GM18502 (cell line): ENCODE results near the gene SLC5A10.

Experiments used
- ATAC-seq: cut with Tn5 transposase; IDR thresholded peaks from one replicate; pipeline ENCODE4 v1.9.1; 2021; ENCODE audit warnings: mild to moderate bottlenecking; ENCODE audit not compliant: unreplicated experiment, poor library complexity

The SLC5A10 gene

DNA sequence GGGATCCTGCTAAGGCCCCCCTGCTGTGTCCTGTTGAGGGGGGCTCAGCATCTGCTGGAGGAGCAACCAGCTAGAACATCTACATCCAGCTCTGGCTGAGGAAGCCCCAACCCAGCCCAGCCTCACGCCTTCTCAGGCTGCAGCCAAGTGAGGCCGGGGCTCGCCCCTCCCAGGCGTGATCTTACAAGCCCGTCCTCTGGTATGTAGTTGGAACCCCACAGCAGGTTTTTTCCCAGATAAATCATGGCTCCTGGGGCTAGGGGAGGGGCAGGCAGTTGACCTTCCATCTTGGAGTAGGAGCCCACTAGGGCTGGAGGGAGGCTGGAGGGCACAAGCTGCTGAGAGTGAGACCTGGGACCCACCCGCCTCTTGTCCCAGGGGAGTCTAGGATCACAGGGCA is 47.9 kb downstream of the SLC5A10 start:
- ATAC-seq: no peak

- ATAC-seq: no peak
These were observed 48.8 kb downstream of the SLC5A10 start for GRCh38 chr17:19000531-19001325.

DNA sequence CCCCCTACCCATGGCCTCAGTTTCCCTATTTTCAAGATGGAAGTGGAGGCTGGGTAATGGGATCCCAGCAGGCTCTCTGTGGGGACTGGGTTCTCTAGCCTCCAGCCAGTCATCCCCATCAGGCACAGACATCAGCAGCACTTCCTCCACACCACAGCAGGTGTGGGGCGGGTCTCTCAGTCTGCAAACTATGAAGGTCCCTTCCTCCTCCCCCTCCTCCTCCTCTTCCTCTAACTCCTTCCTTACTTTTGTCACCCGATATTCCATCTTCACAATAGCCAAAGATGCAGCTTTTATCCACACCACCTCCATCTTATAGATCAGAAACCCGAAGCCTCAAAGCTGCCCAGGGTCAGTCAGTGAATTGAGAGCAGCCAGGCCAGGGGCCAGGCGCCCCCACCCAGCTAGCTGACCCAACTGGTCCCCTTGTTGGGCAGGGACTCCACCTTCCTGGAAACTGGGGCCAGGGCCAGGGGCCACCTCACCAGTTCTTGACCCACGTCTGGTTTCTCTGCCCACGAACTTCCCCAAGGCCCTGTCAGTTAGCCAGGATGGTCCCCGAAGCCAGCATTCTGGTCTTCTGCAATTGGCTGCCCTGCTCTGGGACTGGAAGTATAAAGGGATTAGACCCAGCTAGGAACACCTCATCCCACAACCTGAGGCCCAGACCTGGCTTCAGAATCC is 50.1 kb downstream of the SLC5A10 start:
- ATAC-seq: no peak

- ATAC-seq: no peak
These were observed 51.0 kb downstream of the SLC5A10 start for GRCh38 chr17:19002805-19003542.

DNA sequence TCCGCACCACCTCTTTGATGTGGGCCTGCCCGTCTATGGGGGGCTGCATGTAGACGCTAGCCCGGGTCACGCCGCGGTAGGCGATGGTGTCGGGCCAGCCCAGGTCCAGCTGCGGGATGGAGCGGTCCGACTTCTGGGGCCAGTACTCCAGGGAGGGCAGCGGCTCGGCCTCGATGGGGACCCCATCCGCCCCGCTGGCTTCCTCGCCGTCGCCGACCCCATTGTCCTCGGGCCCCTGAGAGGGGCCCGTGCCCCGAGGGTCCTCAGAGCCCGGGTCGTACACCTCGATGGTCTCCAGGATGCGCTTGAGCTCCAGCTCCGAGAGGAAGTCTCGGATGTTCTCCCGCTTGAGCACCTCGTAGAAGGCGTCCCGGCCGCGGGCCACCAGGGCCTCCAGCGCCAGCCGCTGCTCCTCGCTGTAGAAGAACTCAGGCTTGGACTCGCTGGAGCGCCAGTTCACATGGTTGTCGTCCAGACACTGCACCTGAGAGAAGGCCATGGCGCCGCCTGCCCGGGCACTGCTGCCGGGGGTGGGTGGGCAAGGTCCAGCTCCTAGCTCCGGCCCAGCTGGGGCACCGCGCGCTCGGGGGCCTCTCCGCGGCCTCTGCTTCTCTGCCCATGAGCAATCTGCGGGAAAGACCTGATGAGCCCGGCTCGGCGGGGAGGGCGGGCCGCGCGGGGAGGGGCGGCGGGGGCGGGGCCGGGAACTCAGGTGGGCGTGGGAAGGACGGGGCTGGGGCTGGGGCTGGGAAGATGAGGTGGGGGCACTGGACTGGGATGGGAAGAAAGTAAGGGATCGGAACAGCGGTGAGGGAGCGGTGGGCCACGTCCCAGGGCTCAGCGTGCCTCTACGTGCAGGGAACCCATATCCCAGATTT is 51.8 kb downstream of the SLC5A10 start:
- ATAC-seq: peak; percentile 21

GRCh38 chr17:19004421-19005136 is 52.6 kb downstream of the SLC5A10 start, which contains the start of gene FAM83G:
TSS of gene FAM83G (minus strand) at chr17:19004764. CDS start at chr17:19004041, 723 bp downstream.
- ATAC-seq: peak; percentile 73

DNA sequence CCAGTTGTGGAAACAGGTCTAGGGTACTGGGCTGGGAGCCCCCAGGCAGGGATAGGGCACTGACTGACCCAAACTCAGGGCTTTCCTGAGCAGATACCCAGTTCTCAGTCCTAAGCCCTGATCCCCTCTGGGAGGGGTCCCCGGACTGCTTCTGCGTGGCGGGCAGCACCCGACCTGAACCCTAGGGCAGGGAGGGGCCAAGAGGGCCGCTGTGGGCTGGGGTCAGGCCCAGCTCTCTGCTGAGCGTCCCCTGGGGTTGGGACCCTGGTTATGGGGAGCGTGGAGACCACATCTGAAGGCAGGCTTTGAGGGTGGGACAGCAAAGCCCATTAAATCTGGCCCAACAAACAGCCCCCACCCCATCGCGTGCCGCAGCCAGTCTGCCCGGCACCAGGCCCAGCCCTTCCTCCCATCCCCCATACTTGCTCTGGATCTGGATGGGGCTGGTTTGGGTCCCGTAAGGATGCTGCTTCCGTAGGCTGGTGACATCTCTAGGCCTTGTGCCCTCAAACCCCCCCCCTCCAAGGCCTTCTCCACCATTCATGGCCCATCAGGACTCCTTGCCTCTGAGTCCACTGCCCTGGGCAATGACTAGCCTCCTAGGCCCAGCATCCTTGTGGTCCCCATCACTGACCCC is 53.3 kb downstream of the SLC5A10 start:
- ATAC-seq: no peak

GRCh38 chr17:19005789-19006430 is 53.9 kb downstream of the SLC5A10 start:
- no peak for ATAC-seq

DNA sequence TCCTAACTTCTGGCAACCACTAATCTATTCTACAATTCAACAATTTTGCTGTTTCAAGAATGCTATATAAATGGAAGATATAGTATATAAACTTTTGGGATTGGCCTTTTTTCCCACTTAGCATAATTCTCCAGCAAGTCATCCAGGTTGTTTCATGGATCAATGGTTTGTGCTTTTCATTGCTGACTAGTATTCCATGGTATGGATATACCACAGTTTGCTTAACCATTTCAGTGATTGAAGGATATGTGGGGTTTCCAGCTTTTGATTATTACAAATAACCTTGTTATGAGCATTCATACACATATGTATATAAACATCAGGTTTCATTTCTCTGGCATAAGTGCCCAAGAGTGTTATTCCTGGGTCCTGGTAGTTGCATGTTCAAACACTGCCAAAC is 54.7 kb downstream of the SLC5A10 start:
- ATAC-seq: no peak

- ATAC-seq: no peak
These were observed 58.0 kb downstream of the SLC5A10 start for GRCh38 chr17:19009970-19010369.

GRCh38 chr17:19010729-19011505 is 59.0 kb downstream of the SLC5A10 start:
- ATAC-seq: no peak

DNA sequence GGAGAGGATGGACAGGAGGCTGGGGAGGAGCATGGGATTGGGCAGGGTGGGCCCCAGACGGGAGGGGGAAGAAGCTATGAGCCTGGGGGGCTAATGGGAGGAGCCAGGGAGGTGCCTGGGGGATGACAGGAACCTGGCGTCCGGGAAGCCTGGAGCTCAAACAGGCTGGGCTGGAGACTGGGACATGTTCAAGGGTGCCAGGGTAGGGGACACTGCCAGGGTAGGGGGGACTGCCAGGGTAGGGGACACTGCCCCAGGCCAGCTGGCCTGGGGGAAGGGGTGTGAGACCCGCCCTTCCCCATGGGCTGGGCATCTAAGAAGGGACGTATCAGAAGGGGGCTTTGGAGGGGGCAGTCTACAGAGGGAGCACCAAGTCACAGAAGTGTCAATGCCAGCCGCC is 59.6 kb downstream of the SLC5A10 start:
- ATAC-seq: no peak

- ATAC-seq: no peak
These were observed 60.5 kb downstream of the SLC5A10 start for GRCh38 chr17:19012171-19013080.

DNA sequence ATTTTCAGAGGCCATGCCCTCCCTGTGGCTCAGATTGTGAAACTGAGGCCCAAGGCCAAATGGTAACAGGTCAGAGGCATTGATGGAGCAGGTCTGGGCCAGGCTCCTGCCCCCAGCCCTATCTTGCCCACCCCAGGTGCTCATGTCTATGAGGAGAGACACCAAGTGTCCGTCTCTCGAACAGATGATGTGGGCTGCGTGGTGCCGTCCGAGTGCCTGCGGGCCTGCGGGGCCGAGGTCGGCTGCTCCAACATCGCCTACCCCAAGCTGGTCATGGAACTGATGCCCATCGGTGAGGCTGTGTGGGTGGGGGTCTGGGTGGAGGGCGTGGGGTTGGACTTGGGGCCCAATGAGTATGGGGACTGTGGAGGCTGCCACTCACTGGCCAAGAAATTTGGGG is 61.3 kb downstream of the SLC5A10 start:
- ATAC-seq: no peak

DNA sequence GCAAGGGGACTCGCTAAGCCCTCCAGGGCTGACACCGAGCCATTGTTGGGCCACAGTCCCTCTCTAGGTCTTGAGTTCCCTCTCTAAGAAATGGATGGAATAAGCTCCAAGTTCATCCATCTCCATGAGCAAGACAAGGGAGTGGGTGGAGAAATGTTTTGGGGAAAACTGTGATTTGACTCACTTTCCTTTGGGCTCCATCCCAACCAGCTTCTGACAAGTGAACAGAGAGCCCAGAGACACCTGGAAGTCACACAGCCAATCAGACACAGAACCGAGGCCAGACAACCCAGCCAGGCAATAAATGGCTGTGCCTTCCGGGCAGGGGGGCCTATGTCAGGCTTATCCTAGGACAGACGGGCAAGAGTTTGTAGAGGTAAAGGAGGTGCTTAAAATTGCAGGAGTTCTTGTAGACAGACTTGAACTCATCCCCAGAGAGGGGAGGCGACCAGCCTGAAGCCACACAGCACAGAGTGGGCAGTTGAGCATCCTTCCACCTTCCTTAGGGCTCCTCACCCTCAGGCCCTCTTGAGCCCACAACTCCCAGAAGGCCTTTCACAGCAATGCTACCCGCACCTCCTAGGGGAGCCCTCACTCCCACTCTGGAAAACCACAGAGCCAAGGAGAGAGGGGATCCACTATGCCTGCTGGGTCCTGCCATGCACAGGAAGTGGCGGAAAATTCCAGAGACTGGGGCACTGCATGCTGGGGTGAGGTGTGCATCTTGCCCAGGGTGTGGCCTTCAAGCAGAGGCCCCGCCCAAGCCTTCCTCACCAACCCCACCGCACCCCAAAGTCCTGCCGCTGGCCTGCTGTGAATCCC is 62.1 kb downstream of the SLC5A10 start:
- no peak for ATAC-seq

DNA sequence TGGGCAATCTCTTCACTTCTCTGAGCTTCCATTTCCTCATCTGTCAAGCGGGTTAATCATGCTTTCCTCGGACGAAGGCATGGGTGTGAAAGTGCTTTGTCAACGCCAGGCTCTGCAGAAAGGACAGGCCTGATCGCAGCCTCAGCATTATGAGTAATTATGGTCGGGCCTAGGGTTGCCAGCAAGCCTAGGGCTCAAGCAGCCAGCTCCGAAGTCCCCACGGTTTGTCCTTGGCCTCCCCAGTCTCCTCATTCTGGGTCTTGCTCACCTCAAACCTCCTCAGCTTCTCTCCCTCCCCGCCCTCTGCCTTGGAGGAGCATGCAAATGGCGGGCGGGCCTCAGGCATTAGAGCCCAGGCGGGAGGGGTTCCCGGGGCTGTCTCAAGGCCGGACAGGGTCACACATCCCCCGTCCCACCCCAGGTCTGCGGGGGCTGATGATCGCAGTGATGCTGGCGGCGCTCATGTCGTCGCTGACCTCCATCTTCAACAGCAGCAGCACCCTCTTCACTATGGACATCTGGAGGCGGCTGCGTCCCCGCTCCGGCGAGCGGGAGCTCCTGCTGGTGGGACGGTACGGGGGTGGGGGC is 62.8 kb downstream of the SLC5A10 start:
- no peak for ATAC-seq
